GM21360 (cell line): Measurements from ENCODE around the gene DCAF5.

ENCODE experiments used
- ATAC-seq: cut with Tn5 transposase; IDR thresholded peaks from one replicate; pipeline ENCODE4 v1.9.1; 2021; ENCODE audit warnings: mild to moderate bottlenecking, moderate library complexity; ENCODE audit not compliant: unreplicated experiment

Gene DCAF5

DNA sequence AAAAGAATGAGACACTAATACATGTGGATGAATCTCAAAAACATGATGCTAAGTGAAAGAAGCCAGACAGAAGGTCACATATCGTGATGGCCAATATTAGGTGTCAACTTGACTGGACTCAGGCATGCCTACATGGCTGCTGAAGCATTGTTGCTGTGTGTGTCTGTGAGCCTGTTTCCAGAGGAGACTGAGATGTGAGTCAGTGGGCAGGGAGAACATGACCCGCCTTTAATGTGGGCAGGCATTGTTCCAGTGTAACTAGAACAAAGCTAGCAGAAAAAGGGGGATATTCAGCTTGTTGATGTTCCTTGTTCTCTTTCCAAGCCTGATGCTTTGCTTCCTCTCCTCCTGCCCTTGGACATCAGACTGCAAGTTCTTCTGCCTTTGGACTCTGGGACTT is 47.6 kb downstream of the DCAF5 start:
- no peak for ATAC-seq

DNA sequence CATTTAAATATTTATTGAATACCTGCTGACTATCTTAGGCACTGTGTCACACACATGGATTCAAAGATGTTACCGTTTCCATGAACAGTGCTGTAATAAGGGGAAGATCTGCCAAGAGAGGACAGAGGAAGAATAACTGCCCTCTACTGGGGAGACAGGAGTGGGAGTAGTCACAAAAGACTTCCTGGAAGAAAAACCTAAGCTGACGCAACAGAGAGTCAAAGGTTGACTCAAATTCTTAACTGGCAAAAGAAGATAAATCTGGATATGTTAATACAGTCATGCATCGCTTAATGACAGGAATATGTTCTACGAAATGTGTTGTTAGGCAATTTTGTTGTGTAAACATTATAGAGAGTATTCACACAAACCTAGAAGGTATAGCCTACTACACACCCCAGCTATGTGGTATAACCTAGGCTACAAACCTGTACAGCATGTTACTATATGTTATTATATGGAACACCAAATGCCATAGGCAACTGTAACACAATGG is 51.5 kb downstream of the DCAF5 start:
- no peak for ATAC-seq

DNA sequence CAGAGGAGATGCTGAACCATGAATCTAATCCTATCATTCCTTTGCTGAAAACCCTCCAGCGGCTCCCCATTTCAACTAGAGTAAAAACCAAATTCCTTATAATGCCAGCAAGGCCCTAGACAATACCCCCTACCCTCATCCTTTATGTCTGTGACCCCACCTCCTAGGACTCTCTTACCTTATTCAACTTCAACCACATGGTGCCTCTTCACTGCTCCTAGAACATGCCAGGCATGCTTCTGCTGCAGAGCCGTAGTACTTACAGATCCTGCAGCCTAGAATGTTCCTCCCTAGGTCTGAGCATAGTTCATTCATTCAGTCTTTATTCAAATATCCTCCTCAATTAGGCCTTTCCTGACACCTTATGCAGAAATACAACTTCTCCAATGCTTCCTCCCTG is 54.9 kb downstream of the DCAF5 start:
- ATAC-seq = no peak

DNA sequence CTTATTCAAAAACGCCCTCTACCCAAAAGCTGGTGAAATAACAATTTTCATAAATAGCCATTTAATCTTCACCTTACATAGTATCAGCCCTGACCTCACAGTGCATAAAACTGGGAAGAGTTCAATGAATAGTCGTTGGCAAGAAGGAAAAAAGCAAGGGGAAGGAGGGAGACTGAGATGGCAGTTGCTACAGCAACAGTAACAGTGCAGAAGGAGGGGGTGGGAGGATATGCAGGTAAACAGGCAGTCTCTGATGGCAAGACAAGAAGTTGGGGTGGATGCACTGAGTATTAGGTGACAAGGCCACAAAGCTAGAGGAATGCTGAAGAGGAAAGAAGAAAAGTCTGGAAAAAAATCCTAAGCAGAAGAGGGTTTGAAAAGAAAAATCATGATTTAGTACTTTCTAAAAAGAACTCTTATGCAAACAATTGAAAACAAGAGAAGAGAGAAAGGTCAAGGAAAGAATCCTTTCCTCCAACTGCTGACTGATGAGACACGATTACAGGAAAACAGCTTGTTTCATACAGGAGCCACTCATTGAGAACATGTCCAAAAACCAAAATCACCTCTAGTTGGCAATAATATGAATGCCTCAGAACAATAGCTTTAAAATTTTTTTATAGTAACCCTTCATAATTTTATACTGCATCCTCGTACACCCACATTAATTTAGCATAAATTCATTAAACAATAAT is 56.0 kb downstream of the DCAF5 start:
- no peak for ATAC-seq

DNA sequence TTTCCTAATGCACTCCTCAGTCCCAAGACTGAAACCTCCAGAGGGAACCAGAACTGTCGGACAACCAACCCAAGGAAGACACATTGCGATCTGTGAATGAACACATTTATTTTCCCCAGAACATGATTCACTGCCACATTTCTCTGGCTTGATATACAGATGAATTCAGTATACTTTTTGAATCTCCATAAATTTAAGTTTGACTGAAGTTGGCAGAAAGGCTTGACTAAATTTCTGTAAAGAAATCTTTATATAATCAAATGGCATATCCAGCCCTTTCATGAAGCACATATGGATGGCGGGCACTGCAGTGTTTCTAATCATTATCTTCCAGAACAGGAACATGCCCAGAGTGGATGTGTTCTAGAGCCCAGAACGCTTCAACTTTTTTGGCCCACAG is 56.7 kb downstream of the DCAF5 start:
- ATAC-seq = no peak

DNA sequence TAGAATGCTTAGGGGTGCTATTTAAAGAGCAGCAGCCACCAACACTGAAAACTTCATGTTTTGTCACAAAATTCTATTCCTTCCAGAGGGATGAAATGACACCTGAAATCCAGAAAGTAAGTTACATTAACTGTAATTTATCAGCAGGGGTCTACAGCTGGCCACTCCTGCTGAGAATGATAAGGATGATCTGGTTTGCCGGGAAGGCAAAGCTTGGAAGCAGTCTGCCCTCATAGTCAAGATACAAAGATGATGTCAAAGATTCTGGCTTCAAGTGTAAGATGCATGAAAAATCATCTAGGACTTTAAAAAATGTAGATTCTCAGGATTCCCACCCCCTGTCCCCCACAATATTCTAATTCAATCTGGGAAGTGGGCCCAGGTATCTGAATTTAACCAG is 58.4 kb downstream of the DCAF5 start:
- ATAC-seq = no peak

DNA sequence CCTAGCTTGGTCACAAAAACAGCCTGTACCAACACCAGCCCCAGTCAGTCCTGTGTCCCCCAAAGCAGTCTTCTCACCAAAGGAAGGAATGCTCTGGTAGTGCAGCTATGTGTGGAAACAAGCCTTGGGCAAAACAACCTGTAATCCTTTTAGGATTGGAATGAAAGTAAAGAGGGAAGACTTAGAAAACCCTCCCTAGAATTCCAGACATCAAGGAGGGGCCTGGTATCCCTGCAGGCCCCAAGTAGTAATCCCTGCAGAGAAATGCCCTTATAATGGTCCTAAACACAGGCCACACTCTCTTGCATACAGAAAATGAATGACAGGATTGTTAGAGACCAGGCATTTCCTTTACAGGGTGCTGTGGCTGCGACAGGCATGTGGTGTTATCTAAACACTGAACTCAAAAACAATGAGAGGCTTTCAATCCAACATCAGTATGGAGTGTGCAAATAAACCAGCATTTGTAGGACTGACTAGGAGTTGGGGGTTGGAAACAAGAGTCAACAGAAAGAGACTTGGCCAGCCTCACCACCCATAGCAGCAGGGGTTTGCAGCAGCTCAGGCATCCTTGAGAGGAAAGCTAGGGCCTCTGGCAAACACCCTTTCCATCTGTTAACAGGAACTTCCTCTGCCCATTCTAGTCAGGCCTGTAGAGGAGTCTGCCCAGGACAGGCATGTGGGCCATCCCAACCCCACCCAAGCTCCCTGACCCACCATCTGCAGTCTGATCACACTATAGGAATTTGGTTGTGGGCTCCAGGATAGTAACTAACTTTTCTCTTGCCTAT is 59.1 kb downstream of the DCAF5 start:
- no peak for ATAC-seq

DNA sequence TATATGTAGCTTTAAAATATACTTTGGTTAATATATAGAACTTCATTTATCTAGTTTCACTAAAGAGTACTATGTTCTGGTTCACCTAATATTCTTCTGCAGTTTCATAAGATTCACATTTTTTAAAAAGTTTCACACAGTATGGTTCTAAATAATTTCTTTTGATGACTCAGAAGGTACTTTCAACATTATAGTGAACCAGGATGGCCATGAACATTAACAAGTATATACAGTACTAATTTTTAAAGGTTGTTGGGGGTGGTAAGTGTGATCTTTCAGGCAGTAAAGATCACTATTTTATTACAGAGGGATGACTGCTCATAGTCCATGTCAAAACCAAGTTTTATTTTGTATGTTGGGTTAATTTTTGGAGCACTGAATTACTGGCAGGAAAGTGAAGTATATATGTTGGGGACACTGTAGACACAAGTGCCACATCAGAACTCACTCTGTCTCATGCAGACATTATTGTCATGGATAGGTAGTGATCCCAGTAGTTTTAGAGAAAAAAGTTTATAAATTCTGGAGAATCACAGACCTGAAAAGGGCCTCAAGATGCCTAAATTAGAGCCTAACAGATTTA is 60.0 kb downstream of the DCAF5 start:
- no peak for ATAC-seq

DNA sequence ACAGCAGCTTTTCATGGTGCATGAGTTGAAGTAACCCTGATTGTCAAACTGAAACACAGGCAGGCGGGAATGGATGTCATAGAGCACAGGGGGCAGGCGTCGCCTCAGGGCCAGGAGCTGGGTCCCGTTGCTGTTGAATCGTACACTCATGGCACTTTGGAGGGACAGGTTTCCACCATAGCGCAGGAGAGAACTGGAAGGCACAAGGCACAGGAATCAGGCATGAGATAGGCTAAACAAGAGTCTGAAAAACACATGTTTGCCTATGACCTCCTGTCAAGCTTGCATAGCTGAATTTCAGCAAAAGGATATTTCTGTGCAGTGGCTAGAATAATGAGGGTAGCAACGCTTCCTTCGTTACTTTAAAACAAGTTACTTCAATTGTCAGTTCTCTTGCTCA is 61.2 kb downstream of the DCAF5 start:
- no peak for ATAC-seq

DNA sequence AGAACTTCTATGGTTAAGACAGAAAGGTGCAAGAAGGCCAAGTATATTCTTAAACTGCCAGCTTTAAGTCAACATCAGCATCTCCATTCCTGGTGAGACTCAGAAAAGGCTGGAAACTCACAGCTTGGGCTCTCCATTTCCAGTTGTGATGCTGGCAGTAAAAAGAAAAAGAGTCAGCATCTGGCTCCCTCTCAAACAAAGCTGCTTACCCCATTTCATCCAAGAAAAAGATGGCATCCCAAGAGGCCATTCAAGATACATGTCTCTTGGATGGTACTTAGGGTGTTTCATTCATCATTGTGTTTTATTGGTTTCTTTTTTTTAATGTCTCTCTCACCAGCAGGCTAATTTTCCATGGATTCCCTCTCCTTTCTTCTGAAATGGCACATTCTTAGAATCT is 61.9 kb downstream of the DCAF5 start:
- no peak for ATAC-seq

DNA sequence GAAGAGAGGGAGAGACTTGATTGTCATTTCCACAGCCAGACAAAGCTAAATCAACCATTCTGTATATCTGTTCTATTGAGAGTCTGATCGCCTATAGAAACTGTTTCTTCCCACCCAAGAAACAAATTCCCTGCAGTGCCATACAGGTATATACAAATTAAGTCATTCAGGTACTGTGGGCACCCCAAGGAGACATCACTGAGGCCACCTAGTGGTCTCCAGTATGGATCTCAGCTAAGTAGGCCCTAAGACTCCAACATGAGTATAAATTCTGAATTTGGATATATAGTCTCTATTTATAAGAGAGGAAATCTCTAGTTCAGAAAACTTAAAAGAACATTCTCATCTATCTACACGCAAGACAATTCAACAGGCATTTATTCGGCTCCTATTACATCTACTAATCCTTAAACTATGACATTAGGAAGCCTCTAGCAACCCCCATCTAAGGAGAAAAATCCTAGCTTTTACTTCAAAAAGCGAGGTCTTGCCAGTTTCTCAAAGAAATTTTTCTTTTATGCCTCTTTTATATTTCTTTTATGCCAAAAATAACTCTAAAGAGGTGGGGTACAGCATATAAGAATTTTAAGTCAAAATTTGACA is 62.6 kb downstream of the DCAF5 start:
- ATAC-seq = no peak

DNA sequence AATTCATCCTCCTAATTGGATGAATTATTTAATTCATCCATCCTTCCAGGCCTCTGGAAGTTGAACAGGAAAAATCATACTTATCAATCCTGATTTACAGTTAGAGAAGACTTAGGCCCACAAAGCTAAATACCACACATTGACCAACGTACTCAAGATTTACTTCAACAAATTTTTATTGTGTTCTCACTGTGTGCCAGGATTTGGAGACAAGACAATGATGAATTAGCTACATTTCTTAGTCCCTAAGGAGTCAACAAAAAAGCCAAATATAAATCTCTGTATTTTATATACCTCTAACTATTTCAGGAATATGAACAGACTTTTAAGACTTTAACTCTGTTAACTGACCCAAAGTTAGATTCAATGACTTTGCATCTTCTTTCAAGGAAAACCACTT is 63.9 kb downstream of the DCAF5 start:
- ATAC-seq = no peak

DNA sequence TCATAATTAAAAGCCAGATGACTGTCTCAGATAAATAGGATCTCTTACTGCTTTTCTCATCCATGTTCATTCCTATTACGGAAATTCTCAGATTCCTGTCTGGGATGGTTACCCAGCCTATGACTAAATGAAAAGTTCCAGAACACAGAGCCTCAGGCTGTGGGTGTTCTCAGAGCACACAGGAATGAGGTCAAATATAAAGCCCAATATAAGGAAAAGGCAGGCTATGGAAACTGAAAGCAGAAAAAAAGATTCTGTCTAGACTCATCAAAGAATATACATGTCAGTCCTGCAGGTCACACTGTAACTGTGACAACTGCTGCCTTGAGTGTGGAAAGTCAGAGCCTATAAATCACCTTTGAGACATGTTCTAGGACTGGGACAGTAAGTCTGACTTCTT is 64.3 kb downstream of the DCAF5 start:
- ATAC-seq = no peak

DNA sequence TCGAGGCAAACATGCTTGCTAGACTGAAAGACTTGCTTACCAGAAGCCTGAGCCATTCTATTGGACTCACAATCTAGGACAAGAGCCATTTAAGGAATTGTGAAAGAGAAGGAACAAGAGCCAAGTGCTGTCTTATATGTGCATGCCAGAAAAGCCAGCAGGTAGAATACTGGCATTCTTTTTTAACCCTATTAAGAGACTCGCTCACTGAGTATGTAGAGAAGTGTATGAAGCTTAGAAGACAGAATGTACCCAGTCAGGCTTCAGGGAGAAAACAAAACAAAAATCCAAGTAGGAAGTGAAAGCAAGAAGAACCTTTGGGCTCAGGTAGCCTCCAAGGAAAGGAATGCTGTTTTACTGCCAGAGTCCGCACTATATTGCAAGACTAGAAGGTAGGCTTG is 65.9 kb downstream of the DCAF5 start:
- ATAC-seq = no peak

DNA sequence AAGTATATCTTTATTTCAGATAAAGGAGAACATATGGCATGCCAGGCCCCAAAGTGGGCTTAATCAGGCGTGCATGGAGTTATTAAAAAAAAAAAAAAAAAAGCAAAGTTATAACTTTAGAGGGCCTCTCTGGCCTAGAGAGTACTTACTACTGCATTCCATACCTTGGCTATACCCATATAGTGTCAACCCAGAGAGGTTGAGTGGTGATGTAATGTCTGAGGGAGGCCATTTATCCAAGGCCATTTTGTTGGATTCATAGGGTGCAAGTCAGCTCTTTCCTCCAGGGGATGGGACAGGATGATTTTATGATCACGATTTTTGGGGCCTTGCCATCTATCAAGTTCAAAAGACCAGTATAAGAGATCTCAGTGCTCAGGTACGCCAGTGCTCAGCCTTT is 66.4 kb downstream of the DCAF5 start:
- ATAC-seq = no peak

DNA sequence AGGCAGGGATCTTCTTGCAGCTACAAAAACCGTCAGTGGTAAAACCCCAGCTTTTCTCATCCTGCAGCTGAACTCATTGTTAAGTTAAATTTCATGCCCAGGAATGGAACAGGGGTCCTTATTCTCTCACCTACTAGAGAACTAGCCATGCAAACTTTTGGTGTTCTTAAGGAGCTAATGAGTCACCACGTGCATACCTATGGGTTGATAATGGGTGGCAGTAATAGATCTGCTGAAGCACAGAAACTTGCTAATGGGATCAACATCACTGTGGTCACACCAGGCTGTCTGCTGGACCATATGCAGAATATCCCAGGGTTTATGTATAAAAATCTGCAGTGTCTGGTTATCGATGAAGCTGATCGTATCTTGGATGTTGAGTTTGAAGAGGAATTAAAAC is 68.9 kb downstream of the DCAF5 start:
- no peak for ATAC-seq

DNA sequence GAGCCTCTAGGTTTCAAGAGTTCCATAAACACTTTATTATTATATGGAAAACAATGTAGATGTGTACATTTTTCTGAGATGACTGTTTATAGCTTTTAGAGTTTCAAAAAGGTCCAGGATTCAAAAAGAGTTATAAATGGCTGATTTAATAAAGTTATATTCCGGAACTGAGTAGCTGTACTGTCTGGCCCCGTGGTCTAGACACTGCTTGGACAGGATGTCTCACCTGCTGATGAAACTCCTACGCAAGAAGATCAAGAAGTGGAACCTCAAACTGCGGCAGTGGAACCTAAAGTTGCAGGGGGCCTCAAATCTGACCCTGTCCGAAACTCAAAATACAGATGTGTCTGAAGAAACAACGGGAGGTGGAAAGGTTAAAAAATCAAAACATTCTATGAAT is 69.7 kb downstream of the DCAF5 start:
- no peak for ATAC-seq

DNA sequence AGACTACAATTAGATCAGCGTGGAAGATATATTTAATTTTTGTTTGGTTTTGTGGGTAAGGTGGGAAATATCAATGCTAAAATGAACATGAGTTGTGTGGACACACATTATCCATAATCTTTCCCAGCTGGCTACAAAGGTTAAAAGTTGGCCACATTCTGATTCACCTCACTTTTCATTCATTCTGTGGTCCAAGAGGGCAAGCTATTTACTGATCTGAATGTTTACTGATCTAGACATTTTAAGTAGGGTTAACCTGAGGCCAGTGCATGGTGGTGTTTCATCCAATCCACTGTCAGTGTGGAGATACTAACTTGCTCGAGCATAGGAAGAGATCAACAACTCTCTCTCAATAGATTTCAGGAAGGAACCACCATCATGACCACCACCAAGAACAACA is 71.6 kb downstream of the DCAF5 start:
- ATAC-seq = no peak

DNA sequence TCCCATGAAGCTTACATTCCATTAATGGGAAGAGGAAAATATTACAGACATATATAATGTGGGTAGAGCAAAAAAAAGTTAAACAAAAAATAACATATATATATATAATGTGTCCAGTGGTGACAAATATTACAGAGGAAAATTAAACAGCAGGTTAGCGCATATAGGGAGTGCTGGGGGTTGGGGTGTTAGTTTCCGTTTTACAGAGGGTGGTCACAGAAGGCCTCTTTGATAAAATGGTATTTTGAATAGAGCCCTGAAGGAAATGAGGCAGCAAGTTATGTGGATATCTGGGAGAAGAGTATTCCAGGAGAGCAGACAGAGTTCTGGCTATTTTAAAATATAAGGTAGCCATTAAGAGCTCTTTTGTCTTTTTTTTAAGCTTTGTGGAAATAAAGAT is 73.2 kb downstream of the DCAF5 start:
- ATAC-seq = no peak

DNA sequence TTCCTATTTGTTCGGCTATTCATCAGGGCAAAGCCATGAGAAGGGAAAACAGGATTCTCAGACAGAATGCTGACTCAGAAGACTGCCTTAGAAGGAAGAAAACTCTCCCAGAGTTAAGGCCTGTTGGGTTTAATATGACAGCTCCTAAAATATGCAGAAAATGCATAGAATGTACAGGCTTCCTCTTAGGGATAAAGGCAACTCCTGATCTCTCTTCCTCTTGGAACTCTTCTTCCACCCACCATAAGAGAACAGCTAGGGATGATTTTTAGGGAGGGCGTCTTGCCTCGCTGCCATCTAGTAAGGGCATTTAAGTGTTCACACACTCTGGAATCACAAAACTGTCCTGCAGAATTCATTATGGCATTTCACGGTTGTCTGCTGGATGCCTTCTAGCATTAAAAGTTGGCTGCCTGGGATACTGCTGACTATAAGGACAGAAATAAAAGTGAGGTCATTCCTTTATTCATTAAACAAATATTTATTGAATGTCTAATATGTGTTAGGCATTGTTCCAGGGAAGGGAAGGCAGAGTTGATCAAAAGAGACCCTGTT is 73.7 kb downstream of the DCAF5 start:
- no peak for ATAC-seq

DNA sequence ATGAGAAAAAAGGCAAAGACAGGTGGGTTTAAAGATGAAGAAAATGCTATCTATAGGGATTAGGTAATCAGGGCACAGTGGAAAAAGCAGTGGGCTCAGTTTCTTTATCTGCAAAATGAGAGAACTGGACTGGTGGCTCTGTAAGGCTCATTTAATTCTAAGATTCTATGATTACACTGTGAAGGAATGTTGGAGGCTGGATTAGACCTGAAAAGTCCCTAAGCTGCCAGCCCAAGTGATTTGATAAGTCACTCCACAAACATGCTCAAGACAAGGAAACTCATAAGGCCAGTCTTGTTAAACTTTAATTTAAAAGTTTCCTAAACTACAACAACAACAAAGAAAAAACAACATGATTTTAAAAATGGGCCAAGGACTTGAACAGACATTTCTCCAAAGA is 75.1 kb downstream of the DCAF5 start:
- ATAC-seq = no peak
